HL-60 (cell line): ENCODE results near the gene ETNK2.

Experiments
- DNase-seq, 2 experiments: peaks; one replicate each; pipeline ENCODE4 v3.0.0-alpha.2; 2010 to 2020; ENCODE audit warnings: low read depth in 1 of 2, low spot score in 1 of 2
- H3K27ac ChIP-seq: fragments of 250-450 bp; sonication (Bioruptor Pico); replicated peaks from 2 replicates; pipeline ENCODE4 v1.5.1; 2020; ENCODE audit warnings: mild to moderate bottlenecking, moderate library complexity
- H3K27me3 ChIP-seq: fragments of 250-450 bp; sonication (Bioruptor Pico); 2 replicates; pipeline ENCODE4 v1.5.1; 2021; ENCODE audit warnings: mild to moderate bottlenecking, moderate library complexity; ENCODE audit not compliant: insufficient read depth, poor library complexity, severe bottlenecking
- H3K4me3 ChIP-seq: replicated peaks from 2 replicates; pipeline ENCODE4 v1.5.1; 2011; ENCODE audit warnings: mild to moderate bottlenecking, control low read depth, low read length; ENCODE audit not compliant: insufficient read depth
- CTCF ChIP-seq: IDR thresholded peaks from one replicate; pipeline ENCODE4 v1.5.1; 2011; ENCODE audit warnings: low read length, control low read depth, inconsistent platforms; ENCODE audit not compliant: insufficient read depth
- GABPA ChIP-seq: IDR thresholded peaks from 2 replicates; pipeline ENCODE4 v1.6.1; 2012; ENCODE audit warnings: low read depth
- POLR2AphosphoS5 ChIP-seq: IDR thresholded peaks from 2 replicates; pipeline ENCODE4 v1.6.1; 2012; ENCODE audit warnings: low read depth
- REST ChIP-seq: IDR thresholded peaks from 2 replicates; pipeline ENCODE4 v1.6.1; 2012; ENCODE audit warnings: low read depth; ENCODE audit not compliant: insufficient replicate concordance
- SPI1 ChIP-seq: IDR thresholded peaks from 2 replicates; pipeline ENCODE4 v1.6.1; 2012; ENCODE audit warnings: low read depth, mild to moderate bottlenecking, borderline replicate concordance

Gene ETNK2

DNA sequence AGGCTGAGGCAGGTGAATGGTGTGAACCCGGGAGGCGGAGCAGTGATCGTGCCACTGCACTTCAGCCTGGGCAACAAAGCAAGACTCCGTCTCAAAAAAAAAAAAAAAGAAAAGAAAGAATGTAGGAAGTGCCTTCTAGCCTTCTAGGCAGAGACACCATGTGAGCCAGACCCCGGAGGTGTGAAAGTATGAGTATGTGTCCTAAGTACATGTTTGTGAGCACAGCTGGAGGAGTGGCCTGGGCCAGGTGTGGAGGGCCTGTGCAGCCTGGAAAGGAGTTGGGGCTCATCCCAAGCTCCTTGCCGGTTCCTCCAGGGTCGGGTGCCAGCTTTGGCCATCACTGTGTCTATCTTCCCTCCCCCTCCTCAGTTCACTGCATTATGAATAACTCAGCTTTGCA lies 66.0 kb downstream of the ETNK2 start:
- H3K27me3 ChIP-seq: peaks cover 6% of the 10 kb centered on the region
- H3K4me3 ChIP-seq: no peak overlapping the region
- TF ChIP-seq GABPA: no peak
- no peak for TF ChIP-seq SPI1
- no peak for TF ChIP-seq REST
- no peak for TF ChIP-seq CTCF
- TF ChIP-seq POLR2AphosphoS5: no peak
- no peak overlapping the region for H3K27ac ChIP-seq
- no peak for DNase-seq

DNA sequence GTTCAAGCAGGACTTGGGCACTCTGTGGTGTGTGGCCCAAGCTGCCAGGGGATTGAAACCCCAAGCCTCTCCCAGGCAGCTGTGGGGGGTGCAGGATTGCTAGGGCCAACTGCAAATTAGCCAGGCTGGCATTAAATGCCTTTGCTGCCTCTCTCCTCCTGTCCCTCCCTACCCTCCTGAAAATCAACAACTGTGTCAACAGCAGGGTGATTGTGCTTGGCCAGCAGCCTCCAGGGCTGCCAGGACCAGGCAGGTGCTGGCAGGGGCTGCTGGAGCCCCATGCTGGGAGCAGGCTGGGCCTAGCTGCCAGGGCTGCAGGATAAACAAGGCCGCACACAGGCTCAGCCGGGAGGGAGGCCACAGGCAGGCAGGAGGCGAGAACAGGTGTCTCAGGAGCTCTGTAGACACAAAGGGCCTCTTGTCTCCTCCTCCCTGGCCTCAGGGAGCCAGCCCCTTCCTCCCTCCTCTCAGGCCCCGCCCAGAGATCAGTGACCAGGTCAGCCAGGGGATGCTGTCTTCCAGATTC lies 67.5 kb downstream of the ETNK2 start:
- no peak for TF ChIP-seq REST
- TF ChIP-seq POLR2AphosphoS5: no peak
- no peak for TF ChIP-seq SPI1
- no peak for TF ChIP-seq CTCF
- no peak for TF ChIP-seq GABPA
- DNase-seq: no peak
- Histone ChIP-seq H3K4me3 (no peak overlapping the region), H3K27ac (no peak overlapping the region), H3K27me3 (peaks cover 6% of the 10 kb centered on the region)

- DNase-seq: no peak
- no peak for TF ChIP-seq GABPA
- no peak for TF ChIP-seq SPI1
- no peak for TF ChIP-seq REST
- no peak for TF ChIP-seq CTCF
- TF ChIP-seq POLR2AphosphoS5: no peak
- H3K27ac ChIP-seq: no peak overlapping the region
Observed at GRCh38 chr1:204083491-204083890, 68.4 kb downstream of the ETNK2 start.

More at GRCh38 chr1:204083491-204083890, 68.4 kb downstream of the ETNK2 start:
- Histone ChIP-seq H3K27me3 (peaks cover 6% of the 10 kb centered on the region), H3K4me3 (no peak overlapping the region)
